ENCODE results near the gene GLIS1.

Gene GLIS1

GRCh38 chr1:53754484-53755312 lies 15.7 kb upstream of the GLIS1 start:
- TF ChIP-seq ZFX (IDR thresholded peaks at IDR 0.05) (no peak), CTCF (conservative IDR thresholded peaks at IDR 0.05) (peak; percentile 90)
- no peak overlapping the region for H3K27ac ChIP-seq

GRCh38 chr1:53752281-53752680 lies 13.3 kb upstream of the GLIS1 start:
- no peak overlapping the region for H3K27ac ChIP-seq
- no peak for TF ChIP-seq CTCF (conservative IDR thresholded peaks at IDR 0.05)
- no peak for TF ChIP-seq ZFX (IDR thresholded peaks at IDR 0.05)

- H3K27ac ChIP-seq: no peak overlapping the region
- no peak for TF ChIP-seq ZFX (IDR thresholded peaks at IDR 0.05)
- TF ChIP-seq CTCF (conservative IDR thresholded peaks at IDR 0.05): no peak
Observed at GRCh38 chr1:53747841-53748240, 8.9 kb upstream of the GLIS1 start.

- no peak overlapping the region for H3K27ac ChIP-seq
Observed at GRCh38 chr1:53740621-53741105, 1.7 kb upstream of the GLIS1 start.

GRCh38 chr1:53738205-53739108 lies 507 bp downstream of the GLIS1 start:
- no peak for TF ChIP-seq CTCF (conservative IDR thresholded peaks at IDR 0.05)
- TF ChIP-seq ZFX (IDR thresholded peaks at IDR 0.05): no peak
- H3K27ac ChIP-seq: no peak overlapping the region

More at GRCh38 chr1:53740621-53741105, 1.7 kb upstream of the GLIS1 start:
- TF ChIP-seq CTCF (conservative IDR thresholded peaks at IDR 0.05): no peak
- no peak for TF ChIP-seq ZFX (IDR thresholded peaks at IDR 0.05)

GRCh38 chr1:53737648-53738204 lies 1.2 kb downstream of the GLIS1 start:
- no peak for TF ChIP-seq CTCF (conservative IDR thresholded peaks at IDR 0.05)
- TF ChIP-seq ZFX (IDR thresholded peaks at IDR 0.05): no peak
- H3K27ac ChIP-seq: no peak overlapping the region
